ENCODE data around the gene OSMR.

Gene OSMR

GRCh38 chr5:38926121-38926520, 80.3 kb downstream of the OSMR start:
- DNase-seq (ENCODE audit: low spot score): no peak

- no peak for DNase-seq (ENCODE audit: low spot score)
Observed at GRCh38 chr5:38927470-38927869, 81.7 kb downstream of the OSMR start.

GRCh38 chr5:38929838-38930237, 84.0 kb downstream of the OSMR start:
- no peak for DNase-seq (ENCODE audit: low spot score)

GRCh38 chr5:38931731-38932130, 85.9 kb downstream of the OSMR start:
- no peak for DNase-seq (ENCODE audit: low spot score)

GRCh38 chr5:38932854-38933408, 87.1 kb downstream of the OSMR start:
- no peak for DNase-seq (ENCODE audit: low spot score)

- DNase-seq (ENCODE audit: low spot score): no peak
Observed at GRCh38 chr5:38935437-38935836, 89.6 kb downstream of the OSMR start.

GRCh38 chr5:38936269-38936668, 90.5 kb downstream of the OSMR start:
- no peak for DNase-seq (ENCODE audit: low spot score)

GRCh38 chr5:38938424-38938823, 92.6 kb downstream of the OSMR start:
- DNase-seq (ENCODE audit: low spot score): no peak

GRCh38 chr5:38938973-38939372, 93.2 kb downstream of the OSMR start:
- no peak for DNase-seq (ENCODE audit: low spot score)

GRCh38 chr5:38940230-38940858, 94.5 kb downstream of the OSMR start:
- no peak for DNase-seq (ENCODE audit: low spot score)

- no peak for DNase-seq (ENCODE audit: low spot score)
Observed at GRCh38 chr5:38941912-38942311, 96.1 kb downstream of the OSMR start.

GRCh38 chr5:38944282-38944681, 98.5 kb downstream of the OSMR start:
- DNase-seq (ENCODE audit: low spot score): no peak

- DNase-seq (ENCODE audit: low spot score): no peak
Observed at GRCh38 chr5:38948501-38948900, 102.7 kb downstream of the OSMR start.

GRCh38 chr5:38953426-38954012, 107.7 kb downstream of the OSMR start:
- no peak for DNase-seq (ENCODE audit: low spot score)

- DNase-seq (ENCODE audit: low spot score): no peak
Observed at GRCh38 chr5:38961691-38962090, 115.9 kb downstream of the OSMR start.

GRCh38 chr5:38968665-38969064, 122.9 kb downstream of the OSMR start:
- DNase-seq (ENCODE audit: low spot score): no peak

- DNase-seq (ENCODE audit: low spot score): no peak
Observed at GRCh38 chr5:38978036-38978435, 132.2 kb downstream of the OSMR start.

- no peak for DNase-seq (ENCODE audit: low spot score)
Observed at GRCh38 chr5:38979535-38979934, 133.7 kb downstream of the OSMR start.

Data from hematopoietic multipotent progenitor cell treated with erythropoietin and hydrocortisone succinate and interleukin-3 and kit ligand, for 17 days (in vitro differentiated cells).